Stimulated activated CD8-positive, alpha-beta memory T cell treated with anti-CD3 and anti-CD28 coated beads, Interleukin-12 subunit alpha, Interleukin-12 subunit beta, amount 100 ng/mL, for 24 hours (primary cell): ENCODE measurements around the gene EIF4G3.
"Not testable (repeated sequence)": the region's sequence is repeated elsewhere in the genome, so short reads cannot be mapped to it uniquely, and the experiment has no call there.

ENCODE experiments used
- DNase-seq: peaks from one replicate; pipeline ENCODE4 v3.0.0-alpha.2; 2020; ENCODE audit errors: extremely low read depth

EIF4G3 gene

DNA sequence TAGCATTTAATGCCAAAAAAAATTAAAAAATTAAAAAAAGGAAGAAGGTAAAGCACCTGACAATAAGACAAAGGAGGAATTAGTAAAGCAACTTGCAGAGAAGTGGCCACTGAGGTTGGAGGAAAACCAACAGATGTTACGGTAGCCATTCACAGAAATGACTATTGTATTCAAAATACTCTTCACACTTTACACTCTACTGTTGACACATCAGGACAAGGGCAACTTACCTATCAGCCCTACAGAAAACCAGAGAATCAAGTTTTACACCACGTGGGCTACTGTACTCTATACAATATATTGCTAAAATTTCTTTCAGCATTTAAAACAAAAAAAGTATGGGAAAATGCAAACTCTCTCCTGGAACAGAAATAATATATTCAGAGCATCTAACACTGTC, 70.0 kb downstream of the EIF4G3 start:
- no peak for DNase-seq

DNA sequence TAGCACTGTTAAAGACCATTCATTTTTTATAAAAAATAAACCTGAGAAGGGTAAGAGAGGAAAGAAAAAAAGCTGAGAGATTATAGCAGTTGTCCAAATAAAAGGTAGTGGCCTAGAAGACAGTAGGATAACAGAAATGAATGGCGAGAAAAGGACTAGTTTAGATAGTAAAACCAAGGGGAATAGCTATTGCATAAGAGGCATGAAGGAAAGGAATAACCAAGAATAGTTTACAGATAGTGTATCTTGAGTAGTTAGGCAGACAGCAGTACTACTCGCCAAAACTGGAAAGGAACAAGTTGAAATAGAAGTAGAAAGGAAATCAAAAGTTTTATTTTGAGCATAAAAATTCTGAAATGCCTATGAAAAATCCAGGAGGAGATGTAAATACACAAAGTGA, 70.5 kb downstream of the EIF4G3 start:
- DNase-seq: no peak

DNA sequence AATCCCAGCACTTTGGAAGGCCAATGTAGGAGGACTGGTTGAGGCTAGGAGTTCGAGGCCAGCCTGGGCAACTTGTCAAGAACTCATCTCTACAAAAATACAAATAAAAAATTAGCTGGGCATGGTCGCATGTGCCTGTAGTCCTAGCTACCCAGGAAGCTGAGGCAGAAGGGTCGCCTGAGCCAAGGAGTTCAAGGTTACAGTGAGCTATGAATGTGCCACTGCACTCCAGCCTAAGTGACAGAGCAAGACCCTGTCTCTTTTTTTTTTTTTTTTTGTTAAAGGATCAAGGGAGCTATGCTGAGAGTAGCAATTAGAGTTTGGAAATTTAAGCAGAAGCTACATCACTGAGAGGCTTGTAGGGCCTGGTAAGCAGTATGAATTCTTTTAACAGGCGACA, 70.9 kb downstream of the EIF4G3 start:
- no peak for DNase-seq

DNA sequence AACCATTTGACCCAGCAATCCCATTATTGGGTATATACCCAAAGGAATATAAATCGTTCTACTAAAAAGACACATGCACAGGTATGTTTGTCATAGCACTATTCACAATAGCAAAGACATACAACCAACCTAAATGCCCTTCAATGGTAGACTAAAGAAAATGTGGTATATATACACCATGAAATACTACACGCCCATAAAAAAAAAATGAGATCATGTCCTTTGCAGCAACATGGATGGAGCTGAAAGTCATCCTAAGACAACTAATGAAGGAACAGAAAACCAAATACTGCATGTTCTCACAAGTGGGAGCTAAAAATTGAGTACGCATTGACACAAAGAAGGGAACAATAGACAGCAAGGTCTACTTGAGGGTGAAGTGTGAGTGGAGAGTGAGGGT, 72.0 kb downstream of the EIF4G3 start:
- no peak for DNase-seq

DNA sequence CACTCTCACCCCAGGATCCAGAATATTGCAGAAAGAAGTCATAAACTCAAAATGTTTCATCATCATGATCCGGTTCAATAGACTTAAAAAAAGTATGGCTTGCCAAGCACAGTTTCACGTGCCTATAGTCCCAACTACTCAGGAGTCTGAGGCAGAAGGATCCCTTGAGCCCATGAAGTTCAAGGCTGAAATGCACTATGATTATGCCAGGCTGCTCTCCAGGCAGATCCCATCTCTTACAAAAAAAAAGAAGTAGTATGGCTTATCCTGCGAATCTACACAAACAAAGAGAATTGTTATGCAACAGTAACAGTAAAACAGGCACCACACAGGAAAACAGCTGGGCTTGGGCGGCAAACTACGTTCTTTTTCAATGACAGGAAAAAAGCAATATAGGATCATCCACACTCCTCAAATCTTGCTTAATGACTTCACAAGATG, 76.2 kb downstream of the EIF4G3 start:
- DNase-seq: no peak

- DNase-seq: no peak
Observed at GRCh38 chr1:21099869-21100131, 76.9 kb downstream of the EIF4G3 start.

DNA sequence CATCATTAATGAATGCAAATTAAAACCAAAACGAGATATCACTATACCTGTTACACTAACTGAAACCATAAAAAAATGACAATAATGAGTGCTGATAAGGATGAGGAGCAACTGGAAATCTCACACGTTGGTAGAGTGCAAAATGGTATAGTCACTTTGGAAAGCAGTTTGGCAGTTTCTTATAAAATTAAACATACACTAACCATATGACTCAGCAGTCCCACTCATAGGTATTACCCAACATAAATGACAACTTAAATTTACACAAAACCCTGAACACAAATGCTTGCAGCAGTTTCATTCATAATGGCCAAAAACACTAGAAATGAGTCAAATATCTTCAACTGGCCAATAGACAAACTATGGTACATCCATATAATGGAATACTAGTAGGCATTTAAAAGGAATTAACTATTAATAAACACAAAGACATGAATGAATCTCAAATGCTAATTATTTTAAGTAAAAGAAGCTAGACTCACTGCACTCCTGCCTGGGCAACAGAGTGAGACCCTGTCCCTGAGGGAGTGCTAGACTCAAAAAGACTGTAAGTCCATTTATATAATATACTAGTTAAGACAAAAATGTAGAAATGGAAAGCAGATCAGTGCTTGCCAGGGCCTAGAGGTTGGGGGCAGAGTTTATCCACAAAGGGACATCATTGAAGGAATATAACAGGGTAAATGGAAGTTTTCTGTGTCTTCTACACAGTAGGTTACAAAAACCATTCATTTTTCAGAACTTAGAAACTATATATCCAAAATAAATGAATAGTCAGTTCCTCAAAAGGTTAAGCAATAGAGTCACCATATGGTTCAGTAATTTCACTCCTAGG, 77.4 kb downstream of the EIF4G3 start:
- DNase-seq: no peak

DNA sequence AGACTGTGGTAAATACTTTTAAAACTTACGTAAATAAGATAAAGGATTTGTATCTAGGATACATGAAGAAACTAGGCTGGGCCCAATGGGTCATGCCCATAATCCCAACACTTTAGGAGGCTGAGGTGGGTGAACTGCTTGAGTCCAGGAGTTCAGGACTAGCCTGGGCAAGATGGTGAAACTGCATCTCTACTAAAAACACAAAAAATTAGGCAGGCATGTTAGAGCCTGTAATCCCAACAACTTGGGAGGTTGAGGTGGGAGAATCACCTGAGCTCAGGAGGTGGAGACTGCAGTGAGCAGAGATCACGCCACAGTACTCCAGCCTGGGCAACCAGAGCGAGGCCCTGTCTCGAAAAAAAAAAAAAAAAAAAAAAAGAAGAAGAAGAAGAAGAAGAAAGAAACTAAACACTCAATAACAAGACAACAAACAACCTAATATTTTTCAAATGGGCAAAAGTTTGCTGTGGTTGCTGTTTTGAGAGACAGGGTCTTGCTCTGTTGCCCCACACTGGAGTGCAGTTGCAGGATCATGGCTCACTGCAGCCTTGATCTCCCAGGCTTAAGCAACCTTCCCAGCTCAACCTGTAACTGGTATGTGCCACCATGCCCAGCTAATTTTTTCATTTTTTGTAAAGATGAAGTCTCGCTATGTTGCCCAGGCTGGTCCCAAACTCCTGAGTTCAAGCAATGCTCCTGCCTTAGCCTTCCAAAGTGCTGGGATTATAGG, 78.3 kb downstream of the EIF4G3 start:
- DNase-seq: no peak

- DNase-seq: no peak
Observed at GRCh38 chr1:21097729-21098128, 79.0 kb downstream of the EIF4G3 start.

DNA sequence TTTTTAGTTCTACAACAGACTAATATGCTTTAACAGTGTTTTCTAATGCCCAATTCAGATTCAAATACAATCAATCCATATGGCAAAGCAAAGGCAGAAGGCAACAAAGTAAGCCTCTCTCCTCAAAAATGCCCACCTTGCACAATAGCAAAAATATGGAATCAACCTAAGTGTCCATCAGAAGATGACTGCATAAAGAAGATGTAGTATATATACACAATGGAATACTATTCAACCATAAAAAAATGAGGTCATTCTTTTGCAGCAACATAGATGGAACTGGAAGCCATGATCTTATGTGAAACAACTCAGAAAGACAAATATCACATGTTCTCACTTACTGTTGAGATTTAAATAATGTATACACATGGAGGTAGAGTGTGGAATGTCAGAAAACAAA, 80.7 kb downstream of the EIF4G3 start:
- DNase-seq: no peak

GRCh38 chr1:21094282-21094681, 82.4 kb downstream of the EIF4G3 start:
- not testable (repeated sequence) for DNase-seq

DNA sequence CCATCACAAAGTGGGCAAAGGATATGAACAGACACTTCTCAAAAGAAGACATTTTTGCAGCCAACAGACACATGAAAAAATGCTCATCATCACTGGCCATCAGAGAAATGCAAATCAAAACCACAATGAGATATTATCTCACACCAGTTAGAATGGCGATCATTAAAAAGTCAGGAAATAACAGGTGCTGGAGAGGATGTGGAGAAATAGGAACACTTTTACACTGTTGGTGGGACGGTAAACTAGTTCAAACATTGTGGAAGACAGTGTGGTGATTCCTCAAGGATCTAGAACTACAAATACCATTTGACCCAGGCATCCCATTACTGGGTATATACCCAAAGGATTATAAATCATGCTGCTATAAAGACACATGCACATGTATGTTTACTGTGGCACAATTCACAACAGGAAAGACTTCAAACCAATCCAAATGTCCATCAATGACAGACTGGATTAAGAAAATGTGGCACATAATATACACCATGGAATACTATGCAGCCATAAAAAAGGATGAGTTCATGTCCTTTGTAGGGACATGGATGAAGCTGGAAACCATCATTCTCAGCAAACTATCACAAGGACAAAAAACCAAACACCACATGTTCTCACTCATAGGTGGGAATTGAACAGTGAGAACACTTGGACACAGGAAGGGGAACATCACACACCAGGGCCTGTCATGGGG, 83.3 kb downstream of the EIF4G3 start:
- not testable (repeated sequence) for DNase-seq

DNA sequence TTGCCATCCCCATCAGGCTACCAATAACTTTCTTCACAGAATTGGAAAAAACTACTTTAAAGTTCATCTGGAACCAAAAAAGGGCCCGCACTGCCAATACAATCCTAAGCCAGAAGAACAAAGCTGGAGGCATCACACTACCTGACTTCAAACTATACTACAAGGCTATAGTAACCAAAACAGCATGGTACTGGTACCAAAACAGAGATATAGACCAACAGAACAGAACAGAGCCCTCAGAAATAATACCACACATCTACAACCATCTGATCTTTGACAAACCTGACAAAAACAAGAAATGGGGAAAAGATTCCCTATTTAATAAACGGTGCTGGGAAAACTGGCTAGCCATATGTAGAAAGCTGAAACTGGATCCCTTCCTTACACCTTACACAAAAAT, 84.2 kb downstream of the EIF4G3 start:
- not testable (repeated sequence) for DNase-seq

GRCh38 chr1:21091053-21091690, 85.5 kb downstream of the EIF4G3 start:
- DNase-seq: not testable (repeated sequence)

DNA sequence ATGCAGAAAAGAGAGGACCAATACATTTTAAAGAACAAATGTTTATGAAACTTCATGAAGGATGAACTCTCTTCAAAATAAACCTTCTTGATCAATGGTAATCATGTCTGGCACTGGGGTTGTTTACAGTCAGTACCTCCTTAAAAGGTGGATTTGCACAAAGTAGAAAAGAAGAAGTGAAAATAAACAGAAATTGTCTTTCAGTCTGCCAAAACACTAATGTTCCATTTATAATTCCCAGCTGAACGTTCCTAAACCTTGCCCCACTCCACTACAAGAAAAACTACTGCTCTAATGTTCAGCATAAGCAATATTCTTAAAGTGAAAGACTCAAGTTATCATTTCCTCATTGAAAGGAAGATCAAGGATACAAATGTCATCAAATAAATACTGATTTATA, 86.2 kb downstream of the EIF4G3 start:
- no peak for DNase-seq

- DNase-seq: no peak
Observed at GRCh38 chr1:21089731-21090130, 87.0 kb downstream of the EIF4G3 start.

DNA sequence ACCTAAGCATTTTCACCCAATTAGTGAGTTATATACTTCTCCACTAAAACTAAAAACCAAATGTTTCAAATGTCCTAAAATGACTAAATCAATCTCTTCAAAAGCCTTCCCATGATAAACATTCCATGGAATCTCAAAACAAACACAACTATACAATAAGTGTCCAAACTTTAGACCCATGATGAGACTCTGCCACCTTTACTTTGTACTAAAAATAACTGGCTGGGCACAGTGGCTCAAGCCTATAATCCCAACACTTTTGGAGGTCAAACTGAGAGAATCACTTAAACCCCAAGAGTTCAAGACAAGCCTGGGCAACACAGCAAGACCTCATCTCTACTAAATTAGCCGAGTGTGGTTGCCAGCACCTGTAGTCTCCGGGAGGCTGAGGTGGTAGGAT, 87.4 kb downstream of the EIF4G3 start:
- DNase-seq: no peak

DNA sequence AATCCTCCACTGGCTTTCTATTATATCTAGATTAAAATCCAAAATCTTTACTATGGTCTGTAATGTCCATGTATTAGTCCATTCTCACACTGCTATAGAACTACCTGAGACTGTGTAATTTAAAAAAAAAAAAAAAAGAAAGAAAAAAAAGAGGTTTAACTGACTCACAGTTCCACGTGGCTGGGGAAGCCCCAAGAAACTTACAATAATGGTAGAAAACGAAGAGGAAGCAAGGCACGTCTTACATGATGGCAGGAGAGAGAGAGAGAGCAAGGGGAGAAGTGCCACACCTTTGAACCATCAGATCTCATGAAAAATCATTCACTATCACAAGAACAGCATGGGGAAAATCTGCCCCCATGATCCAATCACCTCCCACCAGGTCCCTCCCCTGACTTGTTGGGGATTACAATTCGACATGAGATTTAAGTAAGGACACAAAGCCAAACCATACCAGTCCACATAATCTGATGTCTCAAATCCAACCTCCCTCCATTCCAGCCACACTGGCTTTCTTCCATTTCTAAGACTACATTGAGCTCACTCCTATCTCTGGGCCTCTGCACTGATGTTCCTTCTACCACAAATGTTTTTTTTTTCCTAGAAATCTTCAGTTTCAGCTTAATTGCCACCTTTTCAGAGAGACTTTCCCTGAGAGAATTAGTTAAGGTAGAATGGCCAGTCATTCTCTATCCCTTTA, 92.4 kb downstream of the EIF4G3 start:
- no peak for DNase-seq

- DNase-seq: no peak
Observed at GRCh38 chr1:21082073-21082472, 94.6 kb downstream of the EIF4G3 start.

- DNase-seq: no peak
Observed at GRCh38 chr1:21077085-21077484, 99.6 kb downstream of the EIF4G3 start.

DNA sequence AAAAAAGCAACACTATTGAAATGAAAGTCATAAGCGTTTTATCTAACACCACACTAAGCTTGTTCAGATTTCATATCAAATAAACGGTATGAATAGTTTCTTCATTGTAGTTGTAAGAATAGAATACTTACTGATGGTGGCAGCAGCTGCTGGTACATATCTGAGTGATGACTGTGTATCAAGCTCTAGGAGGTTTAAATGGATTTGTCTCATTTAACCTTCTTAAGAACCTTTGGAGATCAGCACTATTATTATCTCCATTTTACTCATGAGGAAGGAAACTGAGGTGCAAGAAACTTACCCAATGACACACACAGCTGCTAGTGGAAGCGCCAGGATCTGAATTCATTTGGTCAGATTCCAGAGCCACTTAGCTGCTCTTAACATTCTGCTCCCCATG, 104.0 kb downstream of the EIF4G3 start:
- no peak for DNase-seq

- DNase-seq: no peak
Observed at GRCh38 chr1:21069549-21069948, 107.1 kb downstream of the EIF4G3 start.
